Type B pancreatic cell (in vitro differentiated cells): ENCODE data around the gene TMEM198. TPM values are rescaled to one million over a fixed set of nuclear protein-coding genes. Genes with fewer than 3 reads are reported as not detected.

Experiments used
- DNase-seq: peaks from one replicate; pipeline ENCODE4 v3.0.0; 2021; ENCODE audit warnings: mixed read lengths; ENCODE audit not compliant: unreplicated experiment; ENCODE audit errors: extremely low spot score
- H3K27ac Mint-ChIP-seq: 2 replicates; pipeline ENCODE4 v1.8.0; 2021; ENCODE audit warnings: mild to moderate bottlenecking, mixed read lengths
- H3K27me3 Mint-ChIP-seq: 2 replicates; pipeline ENCODE4 v1.8.0; 2021; ENCODE audit warnings: mixed read lengths
- H3K36me3 Mint-ChIP-seq: 2 replicates; pipeline ENCODE4 v1.8.0; 2021; ENCODE audit warnings: mixed read lengths
- H3K4me1 Mint-ChIP-seq: one replicate; pipeline ENCODE4 v1.8.0; 2021; ENCODE audit warnings: mixed read lengths; ENCODE audit not compliant: unreplicated experiment
- H3K4me3 Mint-ChIP-seq: 2 replicates; pipeline ENCODE4 v1.8.0; 2021; ENCODE audit warnings: mild to moderate bottlenecking, mixed read lengths
- H3K9me3 Mint-ChIP-seq: 2 replicates; pipeline ENCODE4 v1.8.0; 2021; ENCODE audit warnings: mixed read lengths
- total RNA-seq: library from RNA; stranded (reverse); gene quantifications from 2 replicates; pipeline ENCODE4 v1.2.1, GENCODE V29; 2021; ENCODE audit warnings: low replicate concordance
- TF ChIP-seq, protein P1 (sequence below): fragments of 200-600 bp; sonication (generic); conservative IDR thresholded peaks from 2 replicates; pipeline ENCODE4 v1.5.0; 2021; ENCODE audit warnings: antibody characterized with exemption, mild to moderate bottlenecking

TMEM198 gene
- total RNA-seq, 1 donor from 2014 or later: 7.8 TPM

DNA sequence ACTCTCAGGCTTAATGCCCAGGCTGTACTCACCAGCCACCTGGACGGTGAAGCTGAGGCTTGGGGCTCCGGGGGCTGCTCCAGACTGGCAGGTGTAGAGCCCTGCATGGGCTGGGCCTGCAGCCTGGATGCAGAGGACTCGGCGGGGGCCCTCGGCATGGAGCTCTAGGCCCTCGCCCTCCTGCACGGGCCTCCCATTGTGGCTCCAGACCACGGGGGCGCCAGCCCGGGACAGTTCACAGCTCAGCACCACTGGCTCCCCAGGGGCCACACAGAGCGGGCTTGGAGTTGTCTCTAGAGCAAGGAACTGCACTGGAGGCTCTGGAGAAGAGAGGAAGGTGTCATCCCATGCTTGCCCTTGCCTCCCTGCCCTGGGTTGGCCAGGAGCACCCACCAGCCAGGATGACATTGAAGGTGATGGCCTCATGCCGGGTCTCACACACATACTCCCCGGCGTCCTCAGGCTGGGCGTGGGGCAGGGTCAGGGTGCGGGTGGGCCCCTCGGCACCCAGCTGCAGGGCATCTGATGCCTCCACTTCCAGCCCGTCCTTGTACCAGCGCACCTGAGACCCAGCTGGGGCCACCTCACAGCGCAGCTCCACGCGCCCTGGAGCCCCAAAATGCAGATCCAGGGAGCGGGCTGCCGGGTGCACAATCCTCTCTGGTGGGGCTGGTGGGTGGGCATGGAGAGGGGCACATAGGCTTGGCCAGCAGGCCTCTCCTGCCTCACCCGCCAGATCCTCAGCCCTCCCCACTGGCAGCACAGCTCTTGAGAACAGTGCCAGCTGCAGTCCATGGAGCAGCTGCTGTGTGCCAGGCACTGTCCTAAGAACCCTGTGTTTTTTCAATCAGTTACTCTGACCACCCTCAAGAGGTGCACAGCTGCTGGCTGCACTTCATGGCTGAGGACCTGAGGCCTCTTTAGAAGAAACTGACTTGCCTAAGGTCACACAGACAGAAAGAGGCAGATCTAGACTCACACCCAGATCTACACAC is 14.3 kb downstream of the TMEM198 start:
- Mint-ChIP-seq H3K36me3 (peaks cover 7% of the 10 kb centered on the region), H3K4me3 (no peak overlapping the region), H3K9me3 (no peaks in the 10 kb centered on the region), H3K4me1 (peaks cover 5% of the 10 kb centered on the region), H3K27ac (no peak overlapping the region), H3K27me3 (peaks cover 2% of the 10 kb centered on the region)
- no peak for DNase-seq
- TF ChIP-seq, protein P1, sequence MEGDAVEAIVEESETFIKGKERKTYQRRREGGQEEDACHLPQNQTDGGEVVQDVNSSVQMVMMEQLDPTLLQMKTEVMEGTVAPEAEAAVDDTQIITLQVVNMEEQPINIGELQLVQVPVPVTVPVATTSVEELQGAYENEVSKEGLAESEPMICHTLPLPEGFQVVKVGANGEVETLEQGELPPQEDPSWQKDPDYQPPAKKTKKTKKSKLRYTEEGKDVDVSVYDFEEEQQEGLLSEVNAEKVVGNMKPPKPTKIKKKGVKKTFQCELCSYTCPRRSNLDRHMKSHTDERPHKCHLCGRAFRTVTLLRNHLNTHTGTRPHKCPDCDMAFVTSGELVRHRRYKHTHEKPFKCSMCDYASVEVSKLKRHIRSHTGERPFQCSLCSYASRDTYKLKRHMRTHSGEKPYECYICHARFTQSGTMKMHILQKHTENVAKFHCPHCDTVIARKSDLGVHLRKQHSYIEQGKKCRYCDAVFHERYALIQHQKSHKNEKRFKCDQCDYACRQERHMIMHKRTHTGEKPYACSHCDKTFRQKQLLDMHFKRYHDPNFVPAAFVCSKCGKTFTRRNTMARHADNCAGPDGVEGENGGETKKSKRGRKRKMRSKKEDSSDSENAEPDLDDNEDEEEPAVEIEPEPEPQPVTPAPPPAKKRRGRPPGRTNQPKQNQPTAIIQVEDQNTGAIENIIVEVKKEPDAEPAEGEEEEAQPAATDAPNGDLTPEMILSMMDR: no peak

- Mint-ChIP-seq H3K27ac (no peak overlapping the region), H3K4me3 (no peak overlapping the region), H3K9me3 (no peaks in the 10 kb centered on the region), H3K27me3 (no peaks in the 10 kb centered on the region), H3K36me3 (peaks cover 10% of the 10 kb centered on the region), H3K4me1 (peaks cover 5% of the 10 kb centered on the region)
- TF ChIP-seq, protein P1: no peak
- no peak for DNase-seq
Measured at GRCh38 chr2:219559156-219559915, 15.5 kb downstream of the TMEM198 start.

GRCh38 chr2:219560037-219560892 is 16.4 kb downstream of the TMEM198 start:
- no peaks in the 10 kb centered on the region for H3K27me3 Mint-ChIP-seq
- H3K4me1 Mint-ChIP-seq: peaks cover 5% of the 10 kb centered on the region
- peaks cover 12% of the 10 kb centered on the region for H3K36me3 Mint-ChIP-seq
- H3K27ac Mint-ChIP-seq: no peak overlapping the region
- no peak overlapping the region for H3K4me3 Mint-ChIP-seq
- no peaks in the 10 kb centered on the region for H3K9me3 Mint-ChIP-seq
- no peak for DNase-seq
- TF ChIP-seq, protein P1: peak; percentile 85

DNA sequence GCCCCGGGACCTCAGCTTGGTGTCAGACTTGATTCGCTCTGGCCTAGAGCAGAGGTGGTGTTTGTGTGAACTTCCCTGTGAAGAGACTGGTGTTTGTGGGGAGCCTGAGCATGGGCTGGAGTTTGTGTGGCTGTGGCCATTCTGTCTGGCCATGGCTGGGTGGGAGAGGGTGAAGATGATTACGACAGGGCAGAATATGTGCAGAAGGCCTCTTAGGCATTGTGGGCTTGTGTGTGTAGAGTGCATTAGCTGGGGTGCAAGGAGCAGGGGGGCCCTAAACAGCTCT is 17.0 kb downstream of the TMEM198 start:
- Mint-ChIP-seq H3K36me3 (peaks cover 13% of the 10 kb centered on the region), H3K9me3 (no peaks in the 10 kb centered on the region), H3K4me1 (peaks cover 5% of the 10 kb centered on the region), H3K4me3 (no peak overlapping the region), H3K27me3 (no peaks in the 10 kb centered on the region), H3K27ac (no peak overlapping the region)
- TF ChIP-seq, protein P1: no peak
- no peak for DNase-seq
